Iris pigment epithelial cell (primary cell): ENCODE results near the gene GDPD1.
"Not testable (repeated sequence)": the region's sequence is repeated elsewhere in the genome, so short reads cannot be mapped to it uniquely, and the experiment has no call there.

Experiments
- DNase-seq: peaks from one replicate; pipeline ENCODE4 v3.0.0-alpha.2; 2011; ENCODE audit warnings: low read depth

The GDPD1 gene

GRCh38 chr17:59254742-59255141 lies 34.4 kb downstream of the GDPD1 start:
- no peak for DNase-seq

GRCh38 chr17:59257101-59257500 lies 36.8 kb downstream of the GDPD1 start:
- DNase-seq, result no peak

GRCh38 chr17:59260722-59261121 lies 40.4 kb downstream of the GDPD1 start:
- no peak for DNase-seq

- peak; percentile 43 for DNase-seq
Observed at GRCh38 chr17:59266745-59267144, 46.4 kb downstream of the GDPD1 start.

- no peak for DNase-seq
Observed at GRCh38 chr17:59267776-59268175, 47.5 kb downstream of the GDPD1 start.

GRCh38 chr17:59275618-59276017 lies 55.3 kb downstream of the GDPD1 start:
- no peak for DNase-seq

GRCh38 chr17:59277031-59277430 lies 56.7 kb downstream of the GDPD1 start:
- DNase-seq, result no peak

GRCh38 chr17:59278406-59278805 lies 58.1 kb downstream of the GDPD1 start:
- DNase-seq, result no peak

GRCh38 chr17:59284317-59284716 lies 64.0 kb downstream of the GDPD1 start:
- DNase-seq, result no peak

GRCh38 chr17:59287452-59287851 lies 67.1 kb downstream of the GDPD1 start:
- peak; percentile 53 for DNase-seq

- DNase-seq, result no peak
Observed at GRCh38 chr17:59287891-59288290, 67.6 kb downstream of the GDPD1 start.

- DNase-seq, result no peak
Observed at GRCh38 chr17:59289981-59290301, 69.6 kb downstream of the GDPD1 start.

GRCh38 chr17:59290302-59290998 lies 70.1 kb downstream of the GDPD1 start:
- DNase-seq, result not testable (repeated sequence)

GRCh38 chr17:59292174-59292523 lies 71.8 kb downstream of the GDPD1 start:
- no peak for DNase-seq

GRCh38 chr17:59296190-59296589 lies 75.9 kb downstream of the GDPD1 start:
- peak; percentile 15 for DNase-seq

GRCh38 chr17:59298521-59298920 lies 78.2 kb downstream of the GDPD1 start:
- DNase-seq, result peak; percentile 3

GRCh38 chr17:59299400-59300092 lies 79.2 kb downstream of the GDPD1 start:
- no peak for DNase-seq

GRCh38 chr17:59300941-59301340 lies 80.6 kb downstream of the GDPD1 start:
- no peak for DNase-seq

- no peak for DNase-seq
Observed at GRCh38 chr17:59304811-59305210, 84.5 kb downstream of the GDPD1 start.

- DNase-seq, result no peak
Observed at GRCh38 chr17:59310263-59310920, 90.1 kb downstream of the GDPD1 start.

GRCh38 chr17:59311051-59311468 lies 90.7 kb downstream of the GDPD1 start:
- peak; percentile 36 for DNase-seq

GRCh38 chr17:59311521-59311920 lies 91.2 kb downstream of the GDPD1 start:
- DNase-seq, result not testable (repeated sequence)

GRCh38 chr17:59315866-59316265 lies 95.6 kb downstream of the GDPD1 start:
- no peak for DNase-seq
